HEK293T (cell line): ENCODE results near the gene MAST3.
"Not testable (repeated sequence)": the region's sequence is repeated elsewhere in the genome, so short reads cannot be mapped to it uniquely, and the experiment has no call there.

Experiments
- CTCF ChIA-PET: fragments of 350-600 bp; formaldehyde crosslinking; extraction: SDS; loops from one replicate; lab custom pipeline; 2021; ENCODE audit warnings: antibody characterized with exemption, inconsistent platforms; lab: Yijun Ruan, JAX
- POLR2A ChIA-PET: fragments of 350-600 bp; formaldehyde crosslinking; extraction: SDS; loops from one replicate; lab custom pipeline; 2020; ENCODE audit warnings: antibody characterized with exemption, inconsistent platforms; lab: Yijun Ruan, JAX
- DNase-seq: peaks from one replicate; pipeline ENCODE4 v3.0.0; 2012; ENCODE audit warnings: mixed read lengths; ENCODE audit errors: extremely low spot score
- ARNT ChIP-seq: fragments of 450-650 bp; IDR thresholded peaks from 2 replicates; pipeline ENCODE4 v1.6.1; 2017; ENCODE audit warnings: mild to moderate bottlenecking
- BHLHE40 ChIP-seq: fragments of 450-650 bp; IDR thresholded peaks from 2 replicates; pipeline ENCODE4 v1.6.1; 2016; ENCODE audit warnings: mild to moderate bottlenecking, moderate library complexity, borderline replicate concordance
- CTBP1 ChIP-seq: fragments of 450-650 bp; IDR thresholded peaks from 2 replicates; pipeline ENCODE4 v1.6.1; 2016; ENCODE audit warnings: borderline replicate concordance
- ELF4 ChIP-seq: fragments of 450-650 bp; IDR thresholded peaks from 2 replicates; pipeline ENCODE4 v1.6.1; 2017; ENCODE audit warnings: antibody characterized with exemption
- FOXA1 ChIP-seq: fragments of 450-650 bp; IDR thresholded peaks from 2 replicates; pipeline ENCODE4 v1.6.1; 2016; ENCODE audit warnings: mild to moderate bottlenecking
- FOXK2 ChIP-seq: fragments of 450-650 bp; IDR thresholded peaks from 2 replicates; pipeline ENCODE4 v1.6.1; 2016; ENCODE audit warnings: mild to moderate bottlenecking
- FOXM1 ChIP-seq: fragments of 450-650 bp; IDR thresholded peaks from 2 replicates; pipeline ENCODE4 v1.6.1; 2017; ENCODE audit warnings: mild to moderate bottlenecking, borderline replicate concordance
- HDGF ChIP-seq: fragments of 450-650 bp; IDR thresholded peaks from 2 replicates; pipeline ENCODE4 v1.6.1; 2017; ENCODE audit warnings: antibody characterized with exemption, borderline replicate concordance
- L3MBTL2 ChIP-seq: fragments of 450-650 bp; conservative IDR thresholded peaks from 2 replicates; pipeline ENCODE4 v1.6.1; 2016; ENCODE audit warnings: mild to moderate bottlenecking
- LEF1 ChIP-seq: fragments of 450-650 bp; IDR thresholded peaks from 2 replicates; pipeline ENCODE4 v1.6.1; 2017; ENCODE audit warnings: mild to moderate bottlenecking, borderline replicate concordance
- NFRKB ChIP-seq: fragments of 450-650 bp; IDR thresholded peaks from 2 replicates; pipeline ENCODE4 v1.6.1; 2016; ENCODE audit warnings: mild to moderate bottlenecking, moderate library complexity
- SP1 ChIP-seq: fragments of 450-650 bp; IDR thresholded peaks from 2 replicates; pipeline ENCODE4 v1.6.1; 2017
- SUZ12 ChIP-seq: fragments of 450-650 bp; IDR thresholded peaks from 2 replicates; pipeline ENCODE4 v1.6.1; 2016; ENCODE audit warnings: mild to moderate bottlenecking
- TARDBP ChIP-seq: fragments of 450-650 bp; IDR thresholded peaks from 2 replicates; pipeline ENCODE4 v1.6.1; 2016
- ZNF384 ChIP-seq: fragments of 450-650 bp; IDR thresholded peaks from 2 replicates; pipeline ENCODE4 v1.6.1; 2016
- TF ChIP-seq, protein P1 (sequence below): fragments of 450-650 bp; IDR thresholded peaks from 2 replicates; pipeline ENCODE4 v1.6.1; 2016

The MAST3 gene

DNA sequence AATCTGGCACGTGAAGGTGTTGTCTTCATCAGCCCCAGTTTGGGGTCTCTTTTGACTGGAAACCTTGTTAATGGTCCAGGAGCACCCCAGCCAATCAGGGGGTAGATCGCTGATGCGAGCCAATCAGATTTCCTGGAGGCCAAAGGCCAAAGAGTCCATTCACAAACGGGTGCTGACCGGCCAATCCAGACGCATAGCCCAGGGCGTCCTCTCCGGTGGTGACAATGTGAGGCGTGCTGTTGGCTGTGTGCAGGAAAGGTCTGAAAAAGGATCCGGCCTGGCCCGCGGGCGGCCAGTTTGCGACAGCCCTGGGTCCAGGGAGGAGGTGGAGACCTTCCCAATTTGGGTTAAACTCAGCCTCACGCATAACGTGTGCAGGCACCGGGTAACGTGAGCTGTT lies 3.1 kb downstream of the MAST3 start:
- CTCF ChIA-PET, result interaction anchor here (1.3 kb wide), 1 partner anchor 12 kb away, joined by 3 read pairs; no protein-coding TSS in a partner anchor

DNA sequence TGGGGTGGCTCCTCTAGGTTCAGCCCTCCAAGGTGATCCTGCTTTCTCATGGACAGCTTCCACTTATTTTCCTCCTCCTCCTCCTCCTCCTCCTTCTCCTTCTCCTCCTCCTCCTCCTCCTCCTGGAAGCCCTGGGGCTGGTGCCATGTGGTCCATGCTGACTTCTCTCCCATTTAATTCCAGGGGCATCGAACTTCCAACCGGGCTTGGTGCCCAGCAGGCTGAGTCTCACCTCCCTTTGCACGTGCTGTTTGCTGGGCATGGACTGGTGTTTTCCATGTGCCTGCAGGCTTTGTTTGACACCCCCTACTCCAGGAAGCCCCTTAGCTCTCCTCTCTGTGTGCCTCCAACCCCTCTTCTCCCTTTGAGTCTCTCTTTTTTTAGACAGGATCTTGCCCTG lies 3.7 kb downstream of the MAST3 start:
- CTCF ChIA-PET, result interaction anchor here (1.3 kb wide), 1 partner anchor 12 kb away, joined by 3 read pairs; no protein-coding TSS in a partner anchor
- POLR2A ChIA-PET, result interaction anchor here (1.4 kb wide), 1 partner anchor 9 kb away, joined by 3 read pairs; no protein-coding TSS in a partner anchor
- TF ChIP-seq SP1 (no peak), TARDBP (no peak), ZNF384 (no peak), FOXA1 (no peak), SUZ12 (no peak), HDGF (no peak), ARNT (no peak)

More for the DNA sequence above, 3.1 kb downstream of the MAST3 start:
- no peak for DNase-seq
- POLR2A ChIA-PET, result interaction anchor here (1.4 kb wide), 1 partner anchor 10 kb away, joined by 3 read pairs; no protein-coding TSS in a partner anchor
- no peak for TF ChIP-seq ARNT
- TF ChIP-seq SUZ12, result no peak
- TF ChIP-seq ELF4, result no peak
- TF ChIP-seq FOXK2, result no peak
- TF ChIP-seq L3MBTL2, result no peak
- TF ChIP-seq CTBP1, result no peak

DNA sequence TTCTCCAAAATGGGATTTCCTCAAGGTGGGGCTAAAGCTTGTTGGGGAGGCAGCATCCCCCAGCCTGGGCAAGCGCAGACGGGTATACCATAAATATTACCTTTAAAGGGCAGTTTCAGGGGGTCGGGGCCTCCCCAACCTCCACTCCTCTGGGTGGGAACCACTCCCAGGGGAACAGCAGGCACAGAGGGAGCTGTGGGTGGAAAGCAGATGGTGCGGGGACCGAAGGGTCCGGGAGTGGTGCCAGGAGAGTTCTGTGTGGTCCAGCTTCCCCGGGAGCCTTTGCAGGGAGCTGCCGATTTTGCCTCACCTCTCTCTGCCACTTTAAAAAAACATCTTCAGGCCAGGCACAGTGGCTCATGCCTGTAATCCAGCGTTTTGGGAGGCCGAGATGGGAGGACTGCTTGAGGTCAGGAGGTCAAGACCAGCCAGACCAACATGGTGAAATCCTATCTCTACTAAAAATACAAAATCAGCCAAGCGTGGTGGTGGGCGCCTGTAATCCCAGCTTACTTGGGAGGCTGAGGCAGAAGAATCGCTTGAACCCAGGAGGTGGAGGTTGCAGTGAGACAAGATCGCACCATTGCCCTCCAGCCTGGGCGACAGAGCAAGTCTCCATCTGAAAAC lies 5.5 kb downstream of the MAST3 start:
- ChIA-PET CTCF (no interaction called here), POLR2A (interaction anchor here (1.6 kb wide), 1 partner anchor 92 kb away, joined by 3 read pairs; no protein-coding TSS in a partner anchor)
- TF ChIP-seq ARNT, result no peak
- no peak for DNase-seq

More for the DNA sequence above, 3.7 kb downstream of the MAST3 start:
- DNase-seq, result no peak

DNA sequence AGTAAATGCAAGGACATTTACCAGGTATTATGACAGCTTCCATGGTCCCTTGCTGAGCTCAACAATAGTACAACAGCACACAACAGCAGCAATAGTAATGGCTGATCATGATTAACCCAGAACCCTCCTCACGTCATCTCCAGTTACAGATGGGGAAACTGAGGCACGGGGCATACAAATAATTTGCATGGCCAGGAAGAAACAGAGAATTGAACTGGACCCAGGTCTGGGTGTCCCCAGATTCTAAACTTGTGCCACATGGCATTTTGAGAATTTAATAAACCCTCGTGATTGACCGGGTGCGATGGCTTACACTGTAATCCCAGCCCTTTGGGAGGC lies 7.2 kb downstream of the MAST3 start:
- DNase-seq, result no peak
- ChIA-PET POLR2A (interaction anchor here (0.9 to 1.2 kb wide), 4 partner anchors 40 to 174 kb away, joined by 3 read pairs; no protein-coding TSS in a partner anchor), CTCF (no interaction called here)
- TF ChIP-seq TARDBP (no peak), FOXM1 (no peak), HDGF (no peak), ZNF384 (no peak), SUZ12 (no peak), NFRKB (no peak), FOXA1 (no peak), LEF1 (no peak), L3MBTL2 (no peak), FOXK2 (no peak), SP1 (no peak), ARNT (no peak), BHLHE40 (no peak), ELF4 (no peak), CTBP1 (no peak)
- TF ChIP-seq, protein P1, sequence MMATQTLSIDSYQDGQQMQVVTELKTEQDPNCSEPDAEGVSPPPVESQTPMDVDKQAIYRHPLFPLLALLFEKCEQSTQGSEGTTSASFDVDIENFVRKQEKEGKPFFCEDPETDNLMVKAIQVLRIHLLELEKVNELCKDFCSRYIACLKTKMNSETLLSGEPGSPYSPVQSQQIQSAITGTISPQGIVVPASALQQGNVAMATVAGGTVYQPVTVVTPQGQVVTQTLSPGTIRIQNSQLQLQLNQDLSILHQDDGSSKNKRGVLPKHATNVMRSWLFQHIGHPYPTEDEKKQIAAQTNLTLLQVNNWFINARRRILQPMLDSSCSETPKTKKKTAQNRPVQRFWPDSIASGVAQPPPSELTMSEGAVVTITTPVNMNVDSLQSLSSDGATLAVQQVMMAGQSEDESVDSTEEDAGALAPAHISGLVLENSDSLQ, result no peak

DNA sequence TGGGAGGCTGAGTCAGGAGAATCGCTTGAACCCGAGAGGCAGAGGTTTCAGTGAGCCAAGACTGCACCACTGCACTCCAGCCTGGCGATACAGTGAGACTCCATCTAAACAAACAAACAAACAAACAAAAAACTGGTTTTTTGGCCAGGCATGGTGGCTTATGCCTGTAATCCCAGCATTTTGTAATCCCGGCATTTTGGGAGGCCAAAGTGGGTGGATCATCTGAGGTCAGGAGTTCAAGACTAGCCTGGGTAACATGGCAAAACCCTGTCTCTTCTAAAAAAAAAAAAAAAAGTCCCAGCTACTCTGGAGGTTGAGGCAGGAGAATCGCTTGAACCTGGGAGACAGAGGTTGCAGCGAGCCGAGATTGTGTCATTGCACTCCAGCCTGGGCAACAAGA lies 7.7 kb downstream of the MAST3 start:
- DNase-seq, POLR2A ChIA-PET, CTCF ChIA-PET: not testable (repeated sequence)

DNA sequence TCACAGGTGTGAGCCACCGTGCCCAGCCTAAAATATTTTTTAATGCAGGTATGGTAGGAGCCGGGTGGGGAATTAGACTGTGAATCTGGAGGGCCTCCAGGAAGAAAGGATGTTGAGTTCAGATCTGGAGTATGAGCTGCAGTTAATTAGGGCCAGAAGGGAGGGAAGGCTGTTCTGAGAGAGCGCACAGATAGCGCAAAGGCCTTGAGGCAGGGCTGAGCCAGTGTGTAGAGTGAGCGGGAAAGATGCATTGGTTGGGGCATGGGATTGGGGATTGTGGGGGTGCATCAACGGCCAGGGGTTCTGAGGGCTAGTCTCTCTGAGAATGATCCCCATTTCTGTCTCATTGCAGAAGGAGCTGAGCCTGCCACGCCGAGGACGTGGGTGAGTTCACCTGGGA lies 9.7 kb downstream of the MAST3 start:
- TF ChIP-seq, protein P1, result no peak
- no peak for TF ChIP-seq BHLHE40
- no peak for TF ChIP-seq ZNF384
- no peak for TF ChIP-seq TARDBP
- TF ChIP-seq FOXA1, result no peak
- no peak for TF ChIP-seq FOXK2
- TF ChIP-seq FOXM1, result no peak
- no peak for TF ChIP-seq ARNT
- no peak for TF ChIP-seq NFRKB
- TF ChIP-seq LEF1, result no peak
- ChIA-PET POLR2A (interaction anchor here (0.7 kb wide), 1 partner anchor 86 kb away, joined by 3 read pairs; the partner anchor contains the start of gene MPV17L2), CTCF (interaction anchor here (1.8 kb wide), 1 partner anchor 45 kb away, joined by 3 read pairs; no protein-coding TSS in a partner anchor)
- DNase-seq, result no peak

DNA sequence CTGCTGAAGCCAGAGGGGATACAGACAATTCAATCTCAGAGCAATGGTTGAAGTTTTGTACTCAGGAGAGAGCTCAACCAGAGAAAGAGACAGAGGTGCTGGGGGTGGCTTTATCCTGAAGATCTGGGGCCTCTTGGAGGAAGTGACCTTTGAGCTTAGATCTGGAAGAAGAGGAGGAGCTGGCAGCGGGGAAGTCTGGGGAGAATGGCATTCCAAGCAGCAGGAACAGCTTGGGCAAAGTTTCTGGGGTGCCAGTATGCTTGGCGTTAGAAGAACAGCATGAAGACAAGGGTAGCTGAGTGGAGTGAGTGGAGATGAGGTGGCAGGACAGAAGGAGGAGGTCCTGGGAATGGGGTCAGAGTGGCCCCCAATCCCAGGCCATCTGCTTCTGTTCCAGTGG lies 11.3 kb downstream of the MAST3 start:
- ChIA-PET POLR2A (interaction anchor here (1.1 to 1.5 kb wide), 2 partner anchors 49 to 84 kb away, joined by 3 read pairs; partner anchors contain the start of gene MPV17L2), CTCF (interaction anchor here (0.6 to 1.1 kb wide), 3 partner anchors 45 to 171 kb away, joined by 3 to 4 read pairs (median 3); no protein-coding TSS in a partner anchor)
- DNase-seq, result no peak
- no peak for TF ChIP-seq ARNT
- no peak for TF ChIP-seq FOXA1
- no peak for TF ChIP-seq BHLHE40
- no peak for TF ChIP-seq L3MBTL2
- TF ChIP-seq NFRKB, result no peak
- TF ChIP-seq FOXK2, result no peak
- no peak for TF ChIP-seq HDGF
- no peak for TF ChIP-seq CTBP1
- TF ChIP-seq SUZ12, result no peak
- no peak for TF ChIP-seq FOXM1
- TF ChIP-seq ZNF384, result no peak
- TF ChIP-seq LEF1, result no peak
- TF ChIP-seq TARDBP, result no peak
- TF ChIP-seq ELF4, result no peak
- TF ChIP-seq SP1, result no peak
- TF ChIP-seq, protein P1, result no peak
